ENCODE results near the gene CARS2.
"Not testable (repeated sequence)": the region's sequence is repeated elsewhere in the genome, so short reads cannot be mapped to it uniquely, and the experiment has no call there.

The CARS2 gene

GRCh38 chr13:110705356-110705825, 525 bp downstream of the CARS2 start:
- Histone ChIP-seq H3K4me3 (ENCODE audit: low read length) (peak overlapping the region; percentile 79), H3K27me3 (ENCODE audit: control insufficient read depth, insufficient read depth, low read length) (no peaks in the 10 kb centered on the region), H3K9me3 (ENCODE audit: control insufficient read depth, low read depth, low read length) (no peaks in the 10 kb centered on the region), H3K4me1 (ENCODE audit: control insufficient read depth, low read depth, low read length) (peaks cover 8% of the 10 kb centered on the region), H3K27ac (ENCODE audit: low read length) (no peak overlapping the region), H3K36me3 (ENCODE audit: control insufficient read depth, low read depth, low read length) (peaks cover 14% of the 10 kb centered on the region), H3K9ac (ENCODE audit: low read length) (peak overlapping the region; percentile 71)

GRCh38 chr13:110702591-110703526, 3.1 kb downstream of the CARS2 start:
- peaks cover 8% of the 10 kb centered on the region for H3K4me1 ChIP-seq (ENCODE audit: control insufficient read depth, low read depth, low read length)
- H3K9ac ChIP-seq (ENCODE audit: low read length), result no peak overlapping the region
- H3K36me3 ChIP-seq (ENCODE audit: control insufficient read depth, low read depth, low read length), result peaks cover 30% of the 10 kb centered on the region
- no peak overlapping the region for H3K4me3 ChIP-seq (ENCODE audit: low read length)
- H3K9me3 ChIP-seq (ENCODE audit: control insufficient read depth, low read depth, low read length), result no peaks in the 10 kb centered on the region
- H3K27ac ChIP-seq (ENCODE audit: low read length), result no peak overlapping the region
- no peaks in the 10 kb centered on the region for H3K27me3 ChIP-seq (ENCODE audit: control insufficient read depth, insufficient read depth, low read length)

GRCh38 chr13:110702089-110702488, 3.8 kb downstream of the CARS2 start:
- Histone ChIP-seq H3K4me1 (ENCODE audit: control insufficient read depth, low read depth, low read length) (peaks cover 8% of the 10 kb centered on the region), H3K27me3 (ENCODE audit: control insufficient read depth, insufficient read depth, low read length) (no peaks in the 10 kb centered on the region), H3K9ac (ENCODE audit: low read length) (no peak overlapping the region), H3K36me3 (ENCODE audit: control insufficient read depth, low read depth, low read length) (peaks cover 36% of the 10 kb centered on the region), H3K4me3 (ENCODE audit: low read length) (no peak overlapping the region), H3K9me3 (ENCODE audit: control insufficient read depth, low read depth, low read length) (no peaks in the 10 kb centered on the region), H3K27ac (ENCODE audit: low read length) (no peak overlapping the region)

- not testable (repeated sequence) for H3K9me3 ChIP-seq (ENCODE audit: control insufficient read depth, low read depth, low read length); H3K4me3 ChIP-seq (ENCODE audit: low read length); H3K27me3 ChIP-seq (ENCODE audit: control insufficient read depth, insufficient read depth, low read length); H3K9ac ChIP-seq (ENCODE audit: low read length); H3K4me1 ChIP-seq (ENCODE audit: control insufficient read depth, low read depth, low read length); H3K27ac ChIP-seq (ENCODE audit: low read length)
- H3K36me3 ChIP-seq (ENCODE audit: control insufficient read depth, low read depth, low read length), result peaks cover 36% of the 10 kb centered on the region
Measured at GRCh38 chr13:110701061-110701460, 4.9 kb downstream of the CARS2 start.

- peaks cover 36% of the 10 kb centered on the region for H3K36me3 ChIP-seq (ENCODE audit: control insufficient read depth, low read depth, low read length)
- peaks cover 8% of the 10 kb centered on the region for H3K4me1 ChIP-seq (ENCODE audit: control insufficient read depth, low read depth, low read length)
- no peak overlapping the region for H3K9ac ChIP-seq (ENCODE audit: low read length)
- H3K27me3 ChIP-seq (ENCODE audit: control insufficient read depth, insufficient read depth, low read length), result no peaks in the 10 kb centered on the region
- no peak overlapping the region for H3K27ac ChIP-seq (ENCODE audit: low read length)
- H3K4me3 ChIP-seq (ENCODE audit: low read length), result no peak overlapping the region
- no peaks in the 10 kb centered on the region for H3K9me3 ChIP-seq (ENCODE audit: control insufficient read depth, low read depth, low read length)
Measured at GRCh38 chr13:110700641-110701040, 5.3 kb downstream of the CARS2 start.

- no peaks in the 10 kb centered on the region for H3K9me3 ChIP-seq (ENCODE audit: control insufficient read depth, low read depth, low read length)
- no peak overlapping the region for H3K9ac ChIP-seq (ENCODE audit: low read length)
- H3K4me3 ChIP-seq (ENCODE audit: low read length), result no peak overlapping the region
- peaks cover 36% of the 10 kb centered on the region for H3K36me3 ChIP-seq (ENCODE audit: control insufficient read depth, low read depth, low read length)
- peaks cover 5% of the 10 kb centered on the region for H3K4me1 ChIP-seq (ENCODE audit: control insufficient read depth, low read depth, low read length)
- H3K27ac ChIP-seq (ENCODE audit: low read length), result no peak overlapping the region
- H3K27me3 ChIP-seq (ENCODE audit: control insufficient read depth, insufficient read depth, low read length), result no peaks in the 10 kb centered on the region
Measured at GRCh38 chr13:110700186-110700585, 5.7 kb downstream of the CARS2 start.

- no peaks in the 10 kb centered on the region for H3K27me3 ChIP-seq (ENCODE audit: control insufficient read depth, insufficient read depth, low read length)
- H3K4me3 ChIP-seq (ENCODE audit: low read length), result no peak overlapping the region
- no peak overlapping the region for H3K27ac ChIP-seq (ENCODE audit: low read length)
- H3K36me3 ChIP-seq (ENCODE audit: control insufficient read depth, low read depth, low read length), result peaks cover 36% of the 10 kb centered on the region
- H3K4me1 ChIP-seq (ENCODE audit: control insufficient read depth, low read depth, low read length), result no peaks in the 10 kb centered on the region
- no peaks in the 10 kb centered on the region for H3K9me3 ChIP-seq (ENCODE audit: control insufficient read depth, low read depth, low read length)
- H3K9ac ChIP-seq (ENCODE audit: low read length), result no peak overlapping the region
Measured at GRCh38 chr13:110699148-110700145, 6.5 kb downstream of the CARS2 start.

GRCh38 chr13:110698689-110699088, 7.2 kb downstream of the CARS2 start:
- no peaks in the 10 kb centered on the region for H3K27me3 ChIP-seq (ENCODE audit: control insufficient read depth, insufficient read depth, low read length)
- no peak overlapping the region for H3K27ac ChIP-seq (ENCODE audit: low read length)
- no peak overlapping the region for H3K9ac ChIP-seq (ENCODE audit: low read length)
- H3K4me3 ChIP-seq (ENCODE audit: low read length), result no peak overlapping the region
- no peaks in the 10 kb centered on the region for H3K4me1 ChIP-seq (ENCODE audit: control insufficient read depth, low read depth, low read length)
- peaks cover 36% of the 10 kb centered on the region for H3K36me3 ChIP-seq (ENCODE audit: control insufficient read depth, low read depth, low read length)
- H3K9me3 ChIP-seq (ENCODE audit: control insufficient read depth, low read depth, low read length), result no peaks in the 10 kb centered on the region

- no peak overlapping the region for H3K9ac ChIP-seq (ENCODE audit: low read length)
- peaks cover 33% of the 10 kb centered on the region for H3K36me3 ChIP-seq (ENCODE audit: control insufficient read depth, low read depth, low read length)
- no peaks in the 10 kb centered on the region for H3K9me3 ChIP-seq (ENCODE audit: control insufficient read depth, low read depth, low read length)
- no peaks in the 10 kb centered on the region for H3K4me1 ChIP-seq (ENCODE audit: control insufficient read depth, low read depth, low read length)
- no peak overlapping the region for H3K27ac ChIP-seq (ENCODE audit: low read length)
- no peaks in the 10 kb centered on the region for H3K27me3 ChIP-seq (ENCODE audit: control insufficient read depth, insufficient read depth, low read length)
- no peak overlapping the region for H3K4me3 ChIP-seq (ENCODE audit: low read length)
Measured at GRCh38 chr13:110697842-110698241, 8.1 kb downstream of the CARS2 start.

GRCh38 chr13:110696776-110697175, 9.1 kb downstream of the CARS2 start:
- H3K36me3 ChIP-seq (ENCODE audit: control insufficient read depth, low read depth, low read length), result peaks cover 33% of the 10 kb centered on the region
- H3K9ac ChIP-seq (ENCODE audit: low read length), result no peak overlapping the region

GRCh38 chr13:110695774-110696173, 10.1 kb downstream of the CARS2 start:
- H3K4me3 ChIP-seq (ENCODE audit: low read length); H3K27ac ChIP-seq (ENCODE audit: low read length); H3K27me3 ChIP-seq (ENCODE audit: control insufficient read depth, insufficient read depth, low read length); H3K4me1 ChIP-seq (ENCODE audit: control insufficient read depth, low read depth, low read length); H3K9ac ChIP-seq (ENCODE audit: low read length); H3K9me3 ChIP-seq (ENCODE audit: control insufficient read depth, low read depth, low read length): not testable (repeated sequence)
- peaks cover 25% of the 10 kb centered on the region for H3K36me3 ChIP-seq (ENCODE audit: control insufficient read depth, low read depth, low read length)

More at GRCh38 chr13:110696776-110697175, 9.1 kb downstream of the CARS2 start:
- no peaks in the 10 kb centered on the region for H3K27me3 ChIP-seq (ENCODE audit: control insufficient read depth, insufficient read depth, low read length)
- H3K4me3 ChIP-seq (ENCODE audit: low read length), result no peak overlapping the region
- H3K9me3 ChIP-seq (ENCODE audit: control insufficient read depth, low read depth, low read length), result no peaks in the 10 kb centered on the region
- no peaks in the 10 kb centered on the region for H3K4me1 ChIP-seq (ENCODE audit: control insufficient read depth, low read depth, low read length)
- no peak overlapping the region for H3K27ac ChIP-seq (ENCODE audit: low read length)
